ENCODE results near the gene STIM2.

GRCh38 chr4:26893491-26893890 is 32.9 kb downstream of the STIM2 start:
- TF ChIP-seq CTCF (IDR thresholded peaks at IDR 0.05; ENCODE audit: extremely low read depth in 1 of 2, insufficient read depth in 1 of 2, low read depth in 1 of 2, low read length in 2 of 2) (no peak), POLR2AphosphoS5 (IDR thresholded peaks at IDR 0.05; ENCODE audit: insufficient read depth, low read depth, low read length) (no peak), EZH2 (IDR thresholded peaks at IDR 0.05; ENCODE audit: borderline replicate concordance, low read depth, low read length, severe bottlenecking) (no peak), GATA2 (IDR thresholded peaks at IDR 0.05; ENCODE audit: insufficient read depth, insufficient read length, low read depth, low read length) (no peak), POLR2A (IDR thresholded peaks at IDR 0.05; ENCODE audit: low read depth, low read length) (no peak), MYC (IDR thresholded peaks at IDR 0.05; ENCODE audit: low read depth, low read length) (no peak), MAX (IDR thresholded peaks at IDR 0.05; ENCODE audit: insufficient read depth, insufficient read length) (no peak), JUN (IDR thresholded peaks at IDR 0.05; ENCODE audit: borderline replicate concordance, insufficient read depth, insufficient read length, low read depth) (no peak), FOS (IDR thresholded peaks at IDR 0.05; ENCODE audit: borderline replicate concordance, insufficient read depth, low read length) (no peak)

Data from endothelial cell of umbilical vein (primary cell).